ENCODE data around the gene GPC5. TPM values are rescaled to one million over a fixed set of nuclear protein-coding genes. Genes with fewer than 3 reads are reported as not detected.

The GPC5 gene
- total RNA-seq, 1 experiment from 2014 or later: 0.26 TPM

DNA sequence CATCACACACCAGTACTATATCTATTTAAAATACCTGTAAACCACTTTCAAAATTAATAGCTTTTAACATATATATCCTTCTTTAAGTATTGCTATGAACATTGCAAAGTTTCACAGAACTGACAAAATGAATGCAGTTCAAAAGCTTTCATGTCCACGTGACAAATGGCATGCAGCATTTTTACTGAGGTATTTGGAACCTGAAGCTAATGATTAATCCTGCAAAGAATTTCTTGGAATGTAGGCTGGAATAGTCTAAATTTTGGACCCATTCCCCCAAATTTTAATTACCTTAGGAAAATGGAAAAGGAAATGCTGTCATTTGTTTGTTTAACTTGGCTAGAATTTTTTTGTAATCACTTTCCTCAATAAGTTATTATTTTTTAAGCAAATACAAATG, 1404.4 kb downstream of the GPC5 start:
- DNase-seq (ENCODE audit: low read depth, low spot score) (no peak), ATAC-seq (no peak)
- Histone ChIP-seq H3K4me1 (ENCODE audit: control insufficient read depth, insufficient read depth, low read length) (no peaks in the 10 kb centered on the region), H3K9me3 (ENCODE audit: control insufficient read depth, insufficient read depth, low read depth, low read length) (no peaks in the 10 kb centered on the region), H3K27me3 (ENCODE audit: control insufficient read depth, insufficient read depth, low read length) (no peaks in the 10 kb centered on the region), H3K36me3 (ENCODE audit: control insufficient read depth, insufficient read depth, low read length) (no peaks in the 10 kb centered on the region), H3K4me3 (ENCODE audit: low read depth in 2 of 2, low read length in 2 of 2) (no peak overlapping the region), H3K27ac (ENCODE audit: low read length) (no peak overlapping the region)
- in situ Hi-C loops (cut with HindIII; ENCODE audit: low pct_unique_long_range_greater_than_20kb, low sequenced_read_pairs) (no loop called here), intact Hi-C loops (cut with micrococcal nuclease; ENCODE audit: unreplicated experiment) (no loop called here)
- CTCF ChIA-PET: no interaction called here
- POLR2A ChIA-PET: no interaction called here
- no TSS peak for BruUV-seq (replicated peaks)
- no peak for TF ChIP-seq POLR2AphosphoS5 (IDR thresholded peaks at IDR 0.05; ENCODE audit: low read depth, low read length)
- no peak for TF ChIP-seq TCF7L2 (IDR thresholded peaks at IDR 0.05; ENCODE audit: low read depth, low read length)
- no peak for TF ChIP-seq SIN3A (IDR thresholded peaks at IDR 0.05; ENCODE audit: borderline replicate concordance, insufficient read depth, low read depth, low read length)
- TF ChIP-seq, protein P1, sequence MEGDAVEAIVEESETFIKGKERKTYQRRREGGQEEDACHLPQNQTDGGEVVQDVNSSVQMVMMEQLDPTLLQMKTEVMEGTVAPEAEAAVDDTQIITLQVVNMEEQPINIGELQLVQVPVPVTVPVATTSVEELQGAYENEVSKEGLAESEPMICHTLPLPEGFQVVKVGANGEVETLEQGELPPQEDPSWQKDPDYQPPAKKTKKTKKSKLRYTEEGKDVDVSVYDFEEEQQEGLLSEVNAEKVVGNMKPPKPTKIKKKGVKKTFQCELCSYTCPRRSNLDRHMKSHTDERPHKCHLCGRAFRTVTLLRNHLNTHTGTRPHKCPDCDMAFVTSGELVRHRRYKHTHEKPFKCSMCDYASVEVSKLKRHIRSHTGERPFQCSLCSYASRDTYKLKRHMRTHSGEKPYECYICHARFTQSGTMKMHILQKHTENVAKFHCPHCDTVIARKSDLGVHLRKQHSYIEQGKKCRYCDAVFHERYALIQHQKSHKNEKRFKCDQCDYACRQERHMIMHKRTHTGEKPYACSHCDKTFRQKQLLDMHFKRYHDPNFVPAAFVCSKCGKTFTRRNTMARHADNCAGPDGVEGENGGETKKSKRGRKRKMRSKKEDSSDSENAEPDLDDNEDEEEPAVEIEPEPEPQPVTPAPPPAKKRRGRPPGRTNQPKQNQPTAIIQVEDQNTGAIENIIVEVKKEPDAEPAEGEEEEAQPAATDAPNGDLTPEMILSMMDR (IDR thresholded peaks at IDR 0.05): no peak
- TF ChIP-seq, protein P2, sequence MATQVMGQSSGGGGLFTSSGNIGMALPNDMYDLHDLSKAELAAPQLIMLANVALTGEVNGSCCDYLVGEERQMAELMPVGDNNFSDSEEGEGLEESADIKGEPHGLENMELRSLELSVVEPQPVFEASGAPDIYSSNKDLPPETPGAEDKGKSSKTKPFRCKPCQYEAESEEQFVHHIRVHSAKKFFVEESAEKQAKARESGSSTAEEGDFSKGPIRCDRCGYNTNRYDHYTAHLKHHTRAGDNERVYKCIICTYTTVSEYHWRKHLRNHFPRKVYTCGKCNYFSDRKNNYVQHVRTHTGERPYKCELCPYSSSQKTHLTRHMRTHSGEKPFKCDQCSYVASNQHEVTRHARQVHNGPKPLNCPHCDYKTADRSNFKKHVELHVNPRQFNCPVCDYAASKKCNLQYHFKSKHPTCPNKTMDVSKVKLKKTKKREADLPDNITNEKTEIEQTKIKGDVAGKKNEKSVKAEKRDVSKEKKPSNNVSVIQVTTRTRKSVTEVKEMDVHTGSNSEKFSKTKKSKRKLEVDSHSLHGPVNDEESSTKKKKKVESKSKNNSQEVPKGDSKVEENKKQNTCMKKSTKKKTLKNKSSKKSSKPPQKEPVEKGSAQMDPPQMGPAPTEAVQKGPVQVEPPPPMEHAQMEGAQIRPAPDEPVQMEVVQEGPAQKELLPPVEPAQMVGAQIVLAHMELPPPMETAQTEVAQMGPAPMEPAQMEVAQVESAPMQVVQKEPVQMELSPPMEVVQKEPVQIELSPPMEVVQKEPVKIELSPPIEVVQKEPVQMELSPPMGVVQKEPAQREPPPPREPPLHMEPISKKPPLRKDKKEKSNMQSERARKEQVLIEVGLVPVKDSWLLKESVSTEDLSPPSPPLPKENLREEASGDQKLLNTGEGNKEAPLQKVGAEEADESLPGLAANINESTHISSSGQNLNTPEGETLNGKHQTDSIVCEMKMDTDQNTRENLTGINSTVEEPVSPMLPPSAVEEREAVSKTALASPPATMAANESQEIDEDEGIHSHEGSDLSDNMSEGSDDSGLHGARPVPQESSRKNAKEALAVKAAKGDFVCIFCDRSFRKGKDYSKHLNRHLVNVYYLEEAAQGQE (IDR thresholded peaks at IDR 0.05; ENCODE audit: insufficient read depth in 1 of 2, low read depth in 2 of 2, low read length in 1 of 2): no peak

GRCh38 chr13:92804346-92804745, 1405.9 kb downstream of the GPC5 start:
- in situ Hi-C loops (cut with HindIII; ENCODE audit: low pct_unique_long_range_greater_than_20kb, low sequenced_read_pairs) (no loop called here), intact Hi-C loops (cut with micrococcal nuclease; ENCODE audit: unreplicated experiment) (no loop called here)
- ATAC-seq: no peak
- no TSS peak for BruUV-seq (replicated peaks)
- Histone ChIP-seq H3K9me3 (ENCODE audit: control insufficient read depth, insufficient read depth, low read depth, low read length) (no peaks in the 10 kb centered on the region), H3K27me3 (ENCODE audit: control insufficient read depth, insufficient read depth, low read length) (no peaks in the 10 kb centered on the region), H3K4me1 (ENCODE audit: control insufficient read depth, insufficient read depth, low read length) (no peaks in the 10 kb centered on the region), H3K27ac (ENCODE audit: low read length) (no peak overlapping the region), H3K36me3 (ENCODE audit: control insufficient read depth, insufficient read depth, low read length) (no peaks in the 10 kb centered on the region), H3K4me3 (ENCODE audit: low read depth in 2 of 2, low read length in 2 of 2) (no peak overlapping the region)
- ChIA-PET POLR2A (no interaction called here), CTCF (no interaction called here)
- DNase-seq (ENCODE audit: low read depth, low spot score): no peak
- TF ChIP-seq POLR2AphosphoS5 (IDR thresholded peaks at IDR 0.05; ENCODE audit: low read depth, low read length): no peak
- TF ChIP-seq SIN3A (IDR thresholded peaks at IDR 0.05; ENCODE audit: borderline replicate concordance, insufficient read depth, low read depth, low read length): no peak
- no peak for TF ChIP-seq TCF7L2 (IDR thresholded peaks at IDR 0.05; ENCODE audit: low read depth, low read length)
- TF ChIP-seq, protein P1 (IDR thresholded peaks at IDR 0.05): no peak
- TF ChIP-seq, protein P2 (IDR thresholded peaks at IDR 0.05; ENCODE audit: insufficient read depth in 1 of 2, low read depth in 2 of 2, low read length in 1 of 2): no peak
